Stimulated activated naive CD8-positive, alpha-beta T cell treated with anti-CD3 and anti-CD28 coated beads, Interleukin-15, amount 100 ng/mL, for 72 hours (primary cell): ENCODE measurements around the gene PLEKHB1.

Source experiments
- ATAC-seq: fragments of 150-1000 bp; cut with Tn5 transposase; 2 replicates; pipeline ENCODE4 v1.10.0; 2021; ENCODE audit warnings: mild to moderate bottlenecking, moderate library complexity
- DNase-seq, 2 donors: peaks; one replicate each; pipeline ENCODE4 v3.0.0; 2021 to 2022
- H3K27ac Mint-ChIP-seq, 2 donors: one replicate each; pipeline ENCODE4 v1.8.0; 2022; ENCODE audit warnings: mild to moderate bottlenecking in 2 of 2, mixed read lengths in 2 of 2, moderate library complexity in 2 of 2
- H3K27me3 Mint-ChIP-seq: one replicate; pipeline ENCODE4 v1.8.0; 2022; ENCODE audit warnings: mixed read lengths
- H3K4me1 Mint-ChIP-seq: one replicate; pipeline ENCODE4 v1.8.0; 2022; ENCODE audit warnings: mild to moderate bottlenecking, mixed read lengths
- H3K4me3 Mint-ChIP-seq, 2 donors: one replicate each; pipeline ENCODE4 v1.8.0; 2022; ENCODE audit warnings: mild to moderate bottlenecking in 2 of 2, mixed read lengths in 2 of 2, moderate library complexity in 1 of 2
- H3K9me3 Mint-ChIP-seq, 2 donors: one replicate each; pipeline ENCODE4 v1.8.0; 2022; ENCODE audit warnings: mixed read lengths in 2 of 2

The PLEKHB1 gene

DNA sequence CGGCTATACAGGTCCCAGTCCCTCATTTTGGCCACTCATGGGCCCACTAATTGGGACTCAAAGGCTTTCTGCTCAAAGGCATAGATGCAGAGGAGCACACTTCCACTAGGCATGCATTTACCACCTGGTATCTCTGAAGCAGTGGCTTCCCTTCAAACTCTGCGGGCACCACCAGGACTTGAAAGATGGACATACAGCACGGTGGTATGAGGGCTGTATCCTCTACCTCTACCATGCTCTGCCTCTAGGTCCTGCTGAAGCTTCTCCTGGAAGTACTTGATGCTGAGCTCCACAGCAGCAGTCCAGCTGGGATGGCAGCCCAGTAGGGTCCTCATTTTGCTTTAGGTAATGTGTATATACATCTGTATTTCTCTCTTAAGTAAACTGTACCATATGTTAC is 64.6 kb downstream of the PLEKHB1 start:
- DNase-seq (no peak), ATAC-seq (no peak)
- Mint-ChIP-seq H3K4me1 (peaks cover under 1% of the 10 kb centered on the region), H3K27me3 (no peaks in the 10 kb centered on the region), H3K9me3 (no peaks in the 10 kb centered on the region), H3K27ac (no peak overlapping the region), H3K4me3 (no peak overlapping the region)
